H9 (cell line): Measurements from ENCODE around the gene FARSB. TPM values are rescaled to one million over a fixed set of nuclear protein-coding genes. Genes with fewer than 3 reads are reported as not detected.

Experiments
- DNase-seq: peaks from one replicate; pipeline ENCODE4 v3.0.0-alpha.2; 2017
- H2AFZ ChIP-seq: one replicate; pipeline ENCODE4 v1.6.1; 2013; ENCODE audit warnings: mild to moderate bottlenecking, low read length, control low read depth, moderate library complexity
- H2AK5ac ChIP-seq: 2 replicates; pipeline ENCODE4 v1.6.1; 2013; ENCODE audit warnings: low read length, control low read depth, mixed read lengths; ENCODE audit not compliant: insufficient read length
- H2BK120ac ChIP-seq: one replicate; pipeline ENCODE4 v1.6.1; 2013; ENCODE audit warnings: low read depth, mild to moderate bottlenecking, low read length, control low read depth, inconsistent platforms; ENCODE audit not compliant: poor library complexity, severe bottlenecking
- H2BK12ac ChIP-seq: 2 replicates; pipeline ENCODE4 v1.6.1; 2013; ENCODE audit warnings: low read length, control low read depth, mixed read lengths, low read depth; ENCODE audit not compliant: insufficient read length
- H2BK15ac ChIP-seq: 2 replicates; pipeline ENCODE4 v1.6.1; 2013; ENCODE audit warnings: low read depth, low read length, control low read depth
- H2BK20ac ChIP-seq: one replicate; pipeline ENCODE4 v1.6.1; 2013; ENCODE audit warnings: low read depth, mild to moderate bottlenecking, low read length, control low read depth, inconsistent platforms; ENCODE audit not compliant: poor library complexity, severe bottlenecking
- H2BK5ac ChIP-seq: 2 replicates; pipeline ENCODE4 v1.6.1; 2013; ENCODE audit warnings: low read length, control low read depth, mixed read lengths; ENCODE audit not compliant: insufficient read length
- H3K14ac ChIP-seq: 2 replicates; pipeline ENCODE4 v1.6.1; 2013; ENCODE audit warnings: low read length, control low read depth; ENCODE audit not compliant: insufficient read depth
- H3K18ac ChIP-seq: 2 replicates; pipeline ENCODE4 v1.6.1; 2013; ENCODE audit warnings: low read depth, mild to moderate bottlenecking, mixed read lengths, low read length, control low read depth; ENCODE audit not compliant: insufficient read length
- H3K23ac ChIP-seq: 2 replicates; pipeline ENCODE4 v1.6.1; 2013; ENCODE audit warnings: low read length, control low read depth, mixed read lengths, low read depth; ENCODE audit not compliant: insufficient read length
- H3K23me2 ChIP-seq: 2 replicates; pipeline ENCODE4 v1.6.1; 2013; ENCODE audit warnings: low read depth, mild to moderate bottlenecking, mixed read lengths, low read length, control low read depth; ENCODE audit not compliant: insufficient read length, poor library complexity, severe bottlenecking
- H3K27ac ChIP-seq: 2 replicates; pipeline ENCODE4 v1.5.1; 2013; ENCODE audit warnings: low read length, control low read depth, mixed read lengths, low read depth; ENCODE audit not compliant: insufficient read length
- H3K27me3 ChIP-seq: 2 replicates; pipeline ENCODE4 v1.6.1; 2013; ENCODE audit warnings: low read length, control low read depth, inconsistent platforms; ENCODE audit not compliant: insufficient read depth
- H3K4ac ChIP-seq: 2 replicates; pipeline ENCODE4 v1.6.1; 2013; ENCODE audit warnings: low read depth, mild to moderate bottlenecking, control low read depth, inconsistent platforms, low read length, moderate library complexity
- H3K4me1 ChIP-seq: 2 replicates; pipeline ENCODE4 v1.6.1; 2013; ENCODE audit warnings: low read length, control low read depth, inconsistent platforms; ENCODE audit not compliant: insufficient read depth
- H3K4me2 ChIP-seq: 2 replicates; pipeline ENCODE4 v1.6.1; 2013; ENCODE audit warnings: low read length, control low read depth, mixed read lengths; ENCODE audit not compliant: insufficient read length, insufficient read depth
- H3K56ac ChIP-seq: 2 replicates; pipeline ENCODE4 v1.6.1; 2013; ENCODE audit warnings: low read depth, mild to moderate bottlenecking, mixed read lengths, low read length, control low read depth; ENCODE audit not compliant: insufficient read length
- H3K79me1 ChIP-seq: 2 replicates; pipeline ENCODE4 v1.6.1; 2013; ENCODE audit warnings: low read depth, mild to moderate bottlenecking, moderate library complexity, low read length, control low read depth, inconsistent platforms; ENCODE audit not compliant: insufficient read depth, poor library complexity, severe bottlenecking
- H3K79me2 ChIP-seq: 2 replicates; pipeline ENCODE4 v1.6.1; 2013; ENCODE audit warnings: low read length, control low read depth, inconsistent platforms; ENCODE audit not compliant: insufficient read depth
- H3K9ac ChIP-seq: 2 replicates; pipeline ENCODE4 v1.6.1; 2013; ENCODE audit warnings: low read length, control low read depth, mixed read lengths; ENCODE audit not compliant: insufficient read length; ENCODE audit errors: extremely low read depth
- H3K9me3 ChIP-seq: one replicate; pipeline ENCODE4 v1.6.1; 2013; ENCODE audit warnings: low read depth, low read length, inconsistent platforms; ENCODE audit not compliant: control insufficient read depth
- H3T11ph ChIP-seq: one replicate; pipeline ENCODE4 v1.6.1; 2013; ENCODE audit warnings: mild to moderate bottlenecking, low read length, control low read depth, inconsistent platforms
- H4K20me1 ChIP-seq: one replicate; pipeline ENCODE4 v1.6.1; 2013; ENCODE audit not compliant: control insufficient read depth, insufficient read length, insufficient read depth
- H4K5ac ChIP-seq: 2 replicates; pipeline ENCODE4 v1.6.1; 2013; ENCODE audit warnings: low read depth, mild to moderate bottlenecking, mixed read lengths, low read length, control low read depth; ENCODE audit not compliant: insufficient read length
- H4K8ac ChIP-seq: replicated peaks from 2 replicates; pipeline ENCODE4 v1.6.1; 2013; ENCODE audit warnings: low read length, control low read depth, mixed read lengths, low read depth; ENCODE audit not compliant: insufficient read length
- H4K91ac ChIP-seq: 2 replicates; pipeline ENCODE4 v1.6.1; 2013; ENCODE audit warnings: low read depth, mild to moderate bottlenecking, moderate library complexity, mixed read lengths, low read length, control low read depth; ENCODE audit not compliant: insufficient read length
- H3K27ac Mint-ChIP-seq, 3 experiments: 2 replicates in 2 of 3; 3 replicates in 1 of 3; pipeline ENCODE4 v1.8.0; 2020 to 2021; ENCODE audit warnings: mixed read lengths in 3 of 3, mild to moderate bottlenecking in 1 of 3, moderate library complexity in 1 of 3
- H3K27me3 Mint-ChIP-seq: 2 replicates; pipeline ENCODE4 v1.8.0; 2021; ENCODE audit warnings: low read depth, mild to moderate bottlenecking, moderate library complexity, mixed read lengths
- H3K36me3 Mint-ChIP-seq, 3 experiments: 2 replicates in 2 of 3; 3 replicates in 1 of 3; pipeline ENCODE4 v1.8.0; 2020 to 2021; ENCODE audit warnings: low read depth in 3 of 3, mixed read lengths in 3 of 3; ENCODE audit not compliant: insufficient read depth in 1 of 3
- H3K4me1 Mint-ChIP-seq, 2 experiments: 2 replicates each; pipeline ENCODE4 v1.8.0; 2020; ENCODE audit warnings: mixed read lengths in 2 of 2
- H3K4me3 Mint-ChIP-seq, 2 experiments: 2 replicates in 1 of 2; 3 replicates in 1 of 2; pipeline ENCODE4 v1.8.0; 2020 to 2021; ENCODE audit warnings: mild to moderate bottlenecking in 2 of 2, mixed read lengths in 2 of 2, moderate library complexity in 1 of 2
- H3K9me3 Mint-ChIP-seq, 2 experiments: 2 replicates in 1 of 2; 3 replicates in 1 of 2; pipeline ENCODE4 v1.8.0; 2020; ENCODE audit warnings: mild to moderate bottlenecking in 2 of 2, mixed read lengths in 2 of 2, moderate library complexity in 1 of 2
- WGBS: extraction: QIAGEN DNeasy Blood & Tissue Kit; methylation state at CpG from one replicate; pipeline ENCODE4 v1.1.7; 2013; ENCODE audit warnings: missing lambda C conversion rate, low lambda C conversion rate, mixed read lengths; ENCODE audit not compliant: insufficient read length; ENCODE audit errors: extremely low coverage; 5-methylcytosine and 5-hydroxymethylcytosine counted together
- total RNA-seq: library from RNA; stranded (reverse); gene quantifications from 2 replicates; pipeline ENCODE4 v1.2.1, GENCODE V29; 2021
- TF ChIP-seq, protein P1 (sequence below): fragments of 200-600 bp; sonication (generic); conservative IDR thresholded peaks from 3 replicates; pipeline ENCODE4 v1.8.0; 2021; ENCODE audit warnings: antibody characterized with exemption, mild to moderate bottlenecking

FARSB gene
- total RNA-seq, 1 experiment from 2014 or later, result 32.1 TPM

- TF ChIP-seq, protein P1, sequence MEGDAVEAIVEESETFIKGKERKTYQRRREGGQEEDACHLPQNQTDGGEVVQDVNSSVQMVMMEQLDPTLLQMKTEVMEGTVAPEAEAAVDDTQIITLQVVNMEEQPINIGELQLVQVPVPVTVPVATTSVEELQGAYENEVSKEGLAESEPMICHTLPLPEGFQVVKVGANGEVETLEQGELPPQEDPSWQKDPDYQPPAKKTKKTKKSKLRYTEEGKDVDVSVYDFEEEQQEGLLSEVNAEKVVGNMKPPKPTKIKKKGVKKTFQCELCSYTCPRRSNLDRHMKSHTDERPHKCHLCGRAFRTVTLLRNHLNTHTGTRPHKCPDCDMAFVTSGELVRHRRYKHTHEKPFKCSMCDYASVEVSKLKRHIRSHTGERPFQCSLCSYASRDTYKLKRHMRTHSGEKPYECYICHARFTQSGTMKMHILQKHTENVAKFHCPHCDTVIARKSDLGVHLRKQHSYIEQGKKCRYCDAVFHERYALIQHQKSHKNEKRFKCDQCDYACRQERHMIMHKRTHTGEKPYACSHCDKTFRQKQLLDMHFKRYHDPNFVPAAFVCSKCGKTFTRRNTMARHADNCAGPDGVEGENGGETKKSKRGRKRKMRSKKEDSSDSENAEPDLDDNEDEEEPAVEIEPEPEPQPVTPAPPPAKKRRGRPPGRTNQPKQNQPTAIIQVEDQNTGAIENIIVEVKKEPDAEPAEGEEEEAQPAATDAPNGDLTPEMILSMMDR, result no peak
- Histone ChIP-seq H3K4ac (no peak overlapping the region), H4K91ac (no peak overlapping the region), H2BK120ac (no peak overlapping the region), H4K8ac (no peak overlapping the region), H4K5ac (no peak overlapping the region), H3K23me2 (no peaks in the 10 kb centered on the region), H2BK5ac (no peak overlapping the region), H2BK15ac (no peak overlapping the region), H3K4me2 (no peak overlapping the region), H4K20me1 (no peaks in the 10 kb centered on the region), H3K18ac (no peak overlapping the region), H3K27me3 (no peaks in the 10 kb centered on the region), H3K27ac (no peak overlapping the region), H2BK12ac (no peak overlapping the region), H2BK20ac (no peak overlapping the region), H2AK5ac (no peak overlapping the region), H3K4me1 (no peaks in the 10 kb centered on the region), H2AFZ (no peak overlapping the region), H3K23ac (no peak overlapping the region), H3K14ac (no peak overlapping the region), H3T11ph (no peak overlapping the region), H3K9me3 (no peaks in the 10 kb centered on the region), H3K79me2 (no peaks in the 10 kb centered on the region), H3K9ac (no peak overlapping the region), H3K56ac (no peak overlapping the region), H3K79me1 (no peaks in the 10 kb centered on the region)
- Mint-ChIP-seq H3K4me3 (no peak overlapping the region), H3K27ac (no peak overlapping the region), H3K4me1 (no peaks in the 10 kb centered on the region), H3K27me3 (no peaks in the 10 kb centered on the region), H3K9me3 (no peaks in the 10 kb centered on the region), H3K36me3 (peaks cover 27 to 82% (median 79%) of the 10 kb centered on the region in 3 experiments; a peak in 6 of 7 replicates)
- DNase-seq, result no peak
- WGBS, result no CpG with 5 or more reads among the region's 5 CpGs
Measured at GRCh38 chr2:222627764-222628163, 28.1 kb downstream of the FARSB start.
